Measurements from ENCODE around the gene SPESP1. TPM values are rescaled to one million over a fixed set of nuclear protein-coding genes. Genes with fewer than 3 reads are reported as not detected.
"Not testable (repeated sequence)": the region's sequence is repeated elsewhere in the genome, so short reads cannot be mapped to it uniquely, and the experiment has no call there.

The SPESP1 gene
- total RNA-seq, 4 donors from 2014 or later, result 1.3 to 3.6 (median 1.6) TPM

GRCh38 chr15:68966996-68967395, 36.7 kb downstream of the SPESP1 start:
- Histone ChIP-seq H3K27ac (no peak overlapping the region), H3K4me3 (no peak overlapping the region), H3K4me1 (no peaks in the 10 kb centered on the region), H3K27me3 (peaks cover 0 to 4% (median 0%) of the 10 kb centered on the region in 3 donors), H3K36me3 (no peaks in the 10 kb centered on the region), H3K9me3 (peaks cover 0 to 20% (median 0%) of the 10 kb centered on the region in 3 donors)
- no peak for DNase-seq
- intact Hi-C loops (cut with DNase I; ENCODE audit: low total_unique reads) (no loop called here), in situ Hi-C loops (cut with MboI; ENCODE audit: low sequenced_read_pairs in 4 of 4) (no loop called here)
- ATAC-seq, result no peak
- TF ChIP-seq POLR2A (IDR thresholded peaks at IDR 0.05), result no peak
- TF ChIP-seq, protein P1, sequence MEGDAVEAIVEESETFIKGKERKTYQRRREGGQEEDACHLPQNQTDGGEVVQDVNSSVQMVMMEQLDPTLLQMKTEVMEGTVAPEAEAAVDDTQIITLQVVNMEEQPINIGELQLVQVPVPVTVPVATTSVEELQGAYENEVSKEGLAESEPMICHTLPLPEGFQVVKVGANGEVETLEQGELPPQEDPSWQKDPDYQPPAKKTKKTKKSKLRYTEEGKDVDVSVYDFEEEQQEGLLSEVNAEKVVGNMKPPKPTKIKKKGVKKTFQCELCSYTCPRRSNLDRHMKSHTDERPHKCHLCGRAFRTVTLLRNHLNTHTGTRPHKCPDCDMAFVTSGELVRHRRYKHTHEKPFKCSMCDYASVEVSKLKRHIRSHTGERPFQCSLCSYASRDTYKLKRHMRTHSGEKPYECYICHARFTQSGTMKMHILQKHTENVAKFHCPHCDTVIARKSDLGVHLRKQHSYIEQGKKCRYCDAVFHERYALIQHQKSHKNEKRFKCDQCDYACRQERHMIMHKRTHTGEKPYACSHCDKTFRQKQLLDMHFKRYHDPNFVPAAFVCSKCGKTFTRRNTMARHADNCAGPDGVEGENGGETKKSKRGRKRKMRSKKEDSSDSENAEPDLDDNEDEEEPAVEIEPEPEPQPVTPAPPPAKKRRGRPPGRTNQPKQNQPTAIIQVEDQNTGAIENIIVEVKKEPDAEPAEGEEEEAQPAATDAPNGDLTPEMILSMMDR (IDR thresholded peaks at IDR 0.05 in 4 of 5, conservative IDR thresholded peaks at IDR 0.05 in 1 of 5), result no peak

GRCh38 chr15:68967948-68968347, 37.6 kb downstream of the SPESP1 start:
- Histone ChIP-seq H3K9me3 (peaks cover 0 to 20% (median 0%) of the 10 kb centered on the region in 3 donors), H3K4me3 (no peak overlapping the region), H3K36me3 (no peaks in the 10 kb centered on the region), H3K27ac (no peak overlapping the region), H3K27me3 (peaks cover 0 to 4% (median 0%) of the 10 kb centered on the region in 3 donors), H3K4me1 (no peaks in the 10 kb centered on the region)
- intact Hi-C loops (cut with DNase I; ENCODE audit: low total_unique reads) (no loop called here), in situ Hi-C loops (cut with MboI; ENCODE audit: low sequenced_read_pairs in 4 of 4) (no loop called here)
- TF ChIP-seq POLR2A (IDR thresholded peaks at IDR 0.05), result no peak
- TF ChIP-seq, protein P1 (IDR thresholded peaks at IDR 0.05 in 4 of 5, conservative IDR thresholded peaks at IDR 0.05 in 1 of 5), result no peak
- no peak for ATAC-seq
- no peak for DNase-seq

DNA sequence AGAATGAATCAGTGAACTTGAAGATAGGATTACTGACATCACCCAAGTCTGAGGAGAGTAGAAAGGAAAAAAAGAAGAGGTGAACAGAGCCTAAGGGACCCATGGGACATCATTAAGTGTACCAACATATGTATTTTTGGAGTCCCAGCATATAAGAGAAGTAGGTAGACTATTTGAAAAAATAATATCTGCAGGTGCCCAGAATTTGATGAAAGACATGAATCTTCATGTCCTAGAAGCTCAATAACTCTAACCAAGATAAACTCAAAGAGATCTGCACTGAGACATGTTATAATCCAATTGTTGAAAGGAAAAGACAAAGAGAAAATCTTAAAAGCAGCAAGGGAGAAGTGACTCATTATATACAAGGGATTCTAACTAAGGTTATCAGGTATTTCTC, 39.0 kb downstream of the SPESP1 start:
- Histone ChIP-seq H3K36me3 (no peaks in the 10 kb centered on the region), H3K4me3 (no peak overlapping the region), H3K4me1 (no peaks in the 10 kb centered on the region), H3K27ac (no peak overlapping the region), H3K9me3 (peaks cover 0 to 20% (median 0%) of the 10 kb centered on the region in 3 donors), H3K27me3 (peaks cover 0 to 4% (median 0%) of the 10 kb centered on the region in 3 donors)
- in situ Hi-C loops (cut with MboI; ENCODE audit: low sequenced_read_pairs in 4 of 4), result no loop called here
- no peak for TF ChIP-seq POLR2A (IDR thresholded peaks at IDR 0.05)
- TF ChIP-seq, protein P1 (IDR thresholded peaks at IDR 0.05 in 4 of 5, conservative IDR thresholded peaks at IDR 0.05 in 1 of 5), result no peak
- DNase-seq (no peak), ATAC-seq (no peak)
- intact Hi-C loops (cut with DNase I; ENCODE audit: low total_unique reads), result no loop called here

GRCh38 chr15:68972201-68973065, 42.1 kb downstream of the SPESP1 start:
- in situ Hi-C loops (cut with MboI; ENCODE audit: low sequenced_read_pairs in 4 of 4) (no loop called here), intact Hi-C loops (cut with DNase I; ENCODE audit: low total_unique reads) (no loop called here)
- Histone ChIP-seq H3K27ac (no peak overlapping the region), H3K36me3 (no peaks in the 10 kb centered on the region), H3K4me1 (no peaks in the 10 kb centered on the region), H3K4me3 (no peak overlapping the region), H3K27me3 (peaks cover 0 to 4% (median 0%) of the 10 kb centered on the region in 3 donors), H3K9me3 (peaks cover 0 to 20% (median 0%) of the 10 kb centered on the region in 3 donors)
- DNase-seq (no peak), ATAC-seq (no peak)
- no peak for TF ChIP-seq POLR2A (IDR thresholded peaks at IDR 0.05)
- TF ChIP-seq, protein P1 (IDR thresholded peaks at IDR 0.05 in 4 of 5, conservative IDR thresholded peaks at IDR 0.05 in 1 of 5), result no peak

- H3K4me1 ChIP-seq; ATAC-seq; in situ Hi-C loops (cut with MboI; ENCODE audit: low sequenced_read_pairs in 4 of 4); intact Hi-C loops (cut with DNase I; ENCODE audit: low total_unique reads); H3K36me3 ChIP-seq; H3K9me3 ChIP-seq; H3K4me3 ChIP-seq; H3K27me3 ChIP-seq; H3K27ac ChIP-seq; DNase-seq: not testable (repeated sequence)
Measured at GRCh38 chr15:68975651-68976160, 45.4 kb downstream of the SPESP1 start.

DNA sequence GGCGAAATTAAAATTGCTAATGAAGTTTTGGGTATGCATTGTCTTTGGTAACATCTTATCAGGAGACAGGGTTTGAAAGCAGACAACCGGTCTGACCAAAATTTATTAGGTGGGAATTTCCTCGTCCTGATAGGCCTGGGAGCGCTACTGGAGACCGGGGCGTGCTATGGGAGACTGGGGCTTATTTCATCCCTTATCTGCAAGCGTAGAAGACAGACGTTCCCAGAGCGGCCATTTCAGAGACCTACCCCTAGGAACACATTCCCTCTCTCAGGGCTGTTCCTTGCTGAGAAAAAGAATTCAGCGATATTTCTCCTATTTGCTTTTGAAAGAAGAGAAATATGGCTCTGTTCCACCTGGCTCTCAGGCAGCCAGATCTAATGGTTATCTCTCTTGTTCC, 47.1 kb downstream of the SPESP1 start:
- in situ Hi-C loops (cut with MboI; ENCODE audit: low sequenced_read_pairs in 4 of 4), result not testable (repeated sequence)

More for the DNA sequence above, 47.1 kb downstream of the SPESP1 start:
- H3K27me3 ChIP-seq; H3K4me3 ChIP-seq; DNase-seq; H3K27ac ChIP-seq; ATAC-seq; intact Hi-C loops (cut with DNase I; ENCODE audit: low total_unique reads); H3K9me3 ChIP-seq; H3K4me1 ChIP-seq; H3K36me3 ChIP-seq: not testable (repeated sequence)

Measured in gastrocnemius medialis (tissue), 4 donors.